ENCODE measurements around the gene APOE. TPM values are rescaled to one million over a fixed set of nuclear protein-coding genes. Genes with fewer than 3 reads are reported as not detected.

The APOE gene
- total and polyA plus RNA-seq, 2 of the 13 experiments (the other 11 are each of a cell fraction or from before 2014, with no cell fraction given), result 1,328 to 1,470 TPM

DNA sequence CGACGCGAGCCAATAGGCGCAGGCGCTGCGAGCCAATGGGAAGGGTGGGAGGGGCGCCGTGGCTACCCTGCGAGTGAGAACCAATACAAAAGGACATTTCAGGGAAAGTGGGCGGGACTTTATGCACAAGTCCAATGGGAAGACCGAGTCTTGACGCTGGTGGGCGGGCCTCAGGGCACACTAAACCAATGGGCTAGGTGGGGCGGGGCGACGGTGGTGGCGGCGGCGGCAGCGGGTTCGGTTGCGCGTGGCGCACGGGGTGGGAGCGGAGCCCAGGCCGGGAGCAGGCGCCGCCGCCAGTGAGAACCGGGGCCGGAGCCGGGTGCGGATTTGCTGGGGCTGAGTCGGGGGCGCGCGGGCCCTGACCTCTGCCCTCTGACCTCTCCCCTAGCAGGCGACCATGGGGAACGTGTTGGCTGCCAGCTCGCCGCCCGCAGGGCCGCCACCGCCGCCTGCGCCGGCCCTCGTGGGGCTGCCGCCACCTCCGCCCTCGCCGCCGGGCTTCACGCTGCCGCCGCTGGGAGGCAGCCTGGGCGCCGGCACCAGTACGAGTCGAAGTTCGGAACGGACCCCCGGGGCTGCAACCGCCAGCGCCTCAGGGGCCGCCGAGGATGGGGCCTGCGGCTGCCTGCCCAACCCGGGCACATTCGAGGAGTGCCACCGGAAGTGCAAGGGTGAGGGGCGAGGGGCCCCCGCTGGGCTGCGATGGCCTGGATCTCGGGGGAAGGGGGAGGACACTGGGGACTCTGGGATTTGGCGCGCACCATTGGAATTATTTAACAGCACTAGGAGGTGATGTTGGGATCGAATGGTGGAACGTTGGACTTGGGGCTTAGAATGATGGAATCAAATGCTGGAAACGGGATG, 14.3 kb upstream of the APOE start, which contains the start of gene TOMM40 (continued):
- TF ChIP-seq, protein P1, sequence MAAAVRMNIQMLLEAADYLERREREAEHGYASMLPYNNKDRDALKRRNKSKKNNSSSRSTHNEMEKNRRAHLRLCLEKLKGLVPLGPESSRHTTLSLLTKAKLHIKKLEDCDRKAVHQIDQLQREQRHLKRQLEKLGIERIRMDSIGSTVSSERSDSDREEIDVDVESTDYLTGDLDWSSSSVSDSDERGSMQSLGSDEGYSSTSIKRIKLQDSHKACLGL (CRISPR knock-in tag; IDR thresholded peaks at IDR 0.05), result 0 out of 2 replicates have a peak, but pooled peaks have one; percentile 52
- TF ChIP-seq HNRNPL (IDR thresholded peaks at IDR 0.05; ENCODE audit: low read depth, low read length), result 0 out of 2 replicates have a peak, but pooled peaks have one; percentile 7
- TF ChIP-seq, protein P2, sequence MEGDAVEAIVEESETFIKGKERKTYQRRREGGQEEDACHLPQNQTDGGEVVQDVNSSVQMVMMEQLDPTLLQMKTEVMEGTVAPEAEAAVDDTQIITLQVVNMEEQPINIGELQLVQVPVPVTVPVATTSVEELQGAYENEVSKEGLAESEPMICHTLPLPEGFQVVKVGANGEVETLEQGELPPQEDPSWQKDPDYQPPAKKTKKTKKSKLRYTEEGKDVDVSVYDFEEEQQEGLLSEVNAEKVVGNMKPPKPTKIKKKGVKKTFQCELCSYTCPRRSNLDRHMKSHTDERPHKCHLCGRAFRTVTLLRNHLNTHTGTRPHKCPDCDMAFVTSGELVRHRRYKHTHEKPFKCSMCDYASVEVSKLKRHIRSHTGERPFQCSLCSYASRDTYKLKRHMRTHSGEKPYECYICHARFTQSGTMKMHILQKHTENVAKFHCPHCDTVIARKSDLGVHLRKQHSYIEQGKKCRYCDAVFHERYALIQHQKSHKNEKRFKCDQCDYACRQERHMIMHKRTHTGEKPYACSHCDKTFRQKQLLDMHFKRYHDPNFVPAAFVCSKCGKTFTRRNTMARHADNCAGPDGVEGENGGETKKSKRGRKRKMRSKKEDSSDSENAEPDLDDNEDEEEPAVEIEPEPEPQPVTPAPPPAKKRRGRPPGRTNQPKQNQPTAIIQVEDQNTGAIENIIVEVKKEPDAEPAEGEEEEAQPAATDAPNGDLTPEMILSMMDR (CRISPR knock-in tag; IDR thresholded peaks at IDR 0.05), result peak; percentile 24; the same call in 1 of the 2 replicates
- peak; percentile 46; the same call in 1 of the 2 replicates for TF ChIP-seq ZNF274 (CRISPR knock-in tag; IDR thresholded peaks at IDR 0.05)
- peak; percentile 74 for TF ChIP-seq ZFY (CRISPR knock-in tag; IDR thresholded peaks at IDR 0.05)
- TF ChIP-seq, protein P3, sequence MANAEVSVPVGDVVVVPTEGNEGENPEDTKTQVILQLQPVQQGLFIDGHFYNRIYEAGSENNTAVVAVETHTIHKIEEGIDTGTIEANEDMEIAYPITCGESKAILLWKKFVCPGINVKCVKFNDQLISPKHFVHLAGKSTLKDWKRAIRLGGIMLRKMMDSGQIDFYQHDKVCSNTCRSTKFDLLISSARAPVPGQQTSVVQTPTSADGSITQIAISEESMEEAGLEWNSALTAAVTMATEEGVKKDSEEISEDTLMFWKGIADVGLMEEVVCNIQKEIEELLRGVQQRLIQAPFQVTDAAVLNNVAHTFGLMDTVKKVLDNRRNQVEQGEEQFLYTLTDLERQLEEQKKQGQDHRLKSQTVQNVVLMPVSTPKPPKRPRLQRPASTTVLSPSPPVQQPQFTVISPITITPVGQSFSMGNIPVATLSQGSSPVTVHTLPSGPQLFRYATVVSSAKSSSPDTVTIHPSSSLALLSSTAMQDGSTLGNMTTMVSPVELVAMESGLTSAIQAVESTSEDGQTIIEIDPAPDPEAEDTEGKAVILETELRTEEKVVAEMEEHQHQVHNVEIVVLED (CRISPR knock-in tag; IDR thresholded peaks at IDR 0.05; ENCODE audit: borderline replicate concordance), result peak; percentile 67
- TF ChIP-seq ZC3H13 (CRISPR knock-in tag; IDR thresholded peaks at IDR 0.05), result 0 out of 2 replicates have a peak, but pooled peaks have one; percentile 30
- peak; percentile 86 for TF ChIP-seq NFYB (CRISPR knock-in tag; IDR thresholded peaks at IDR 0.05)
- TF ChIP-seq KDM2A (CRISPR knock-in tag; IDR thresholded peaks at IDR 0.05; ENCODE audit: borderline replicate concordance, low read depth), result no peak
- TF ChIP-seq, protein P4, sequence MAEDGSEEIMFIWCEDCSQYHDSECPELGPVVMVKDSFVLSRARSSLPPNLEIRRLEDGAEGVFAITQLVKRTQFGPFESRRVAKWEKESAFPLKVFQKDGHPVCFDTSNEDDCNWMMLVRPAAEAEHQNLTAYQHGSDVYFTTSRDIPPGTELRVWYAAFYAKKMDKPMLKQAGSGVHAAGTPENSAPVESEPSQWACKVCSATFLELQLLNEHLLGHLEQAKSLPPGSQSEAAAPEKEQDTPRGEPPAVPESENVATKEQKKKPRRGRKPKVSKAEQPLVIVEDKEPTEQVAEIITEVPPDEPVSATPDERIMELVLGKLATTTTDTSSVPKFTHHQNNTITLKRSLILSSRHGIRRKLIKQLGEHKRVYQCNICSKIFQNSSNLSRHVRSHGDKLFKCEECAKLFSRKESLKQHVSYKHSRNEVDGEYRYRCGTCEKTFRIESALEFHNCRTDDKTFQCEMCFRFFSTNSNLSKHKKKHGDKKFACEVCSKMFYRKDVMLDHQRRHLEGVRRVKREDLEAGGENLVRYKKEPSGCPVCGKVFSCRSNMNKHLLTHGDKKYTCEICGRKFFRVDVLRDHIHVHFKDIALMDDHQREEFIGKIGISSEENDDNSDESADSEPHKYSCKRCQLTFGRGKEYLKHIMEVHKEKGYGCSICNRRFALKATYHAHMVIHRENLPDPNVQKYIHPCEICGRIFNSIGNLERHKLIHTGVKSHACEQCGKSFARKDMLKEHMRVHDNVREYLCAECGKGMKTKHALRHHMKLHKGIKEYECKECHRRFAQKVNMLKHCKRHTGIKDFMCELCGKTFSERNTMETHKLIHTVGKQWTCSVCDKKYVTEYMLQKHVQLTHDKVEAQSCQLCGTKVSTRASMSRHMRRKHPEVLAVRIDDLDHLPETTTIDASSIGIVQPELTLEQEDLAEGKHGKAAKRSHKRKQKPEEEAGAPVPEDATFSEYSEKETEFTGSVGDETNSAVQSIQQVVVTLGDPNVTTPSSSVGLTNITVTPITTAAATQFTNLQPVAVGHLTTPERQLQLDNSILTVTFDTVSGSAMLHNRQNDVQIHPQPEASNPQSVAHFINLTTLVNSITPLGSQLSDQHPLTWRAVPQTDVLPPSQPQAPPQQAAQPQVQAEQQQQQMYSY (CRISPR knock-in tag; IDR thresholded peaks at IDR 0.05), result no peak
- no peak for TF ChIP-seq TOPORS (CRISPR knock-in tag; IDR thresholded peaks at IDR 0.05)
- no peak for TF ChIP-seq ZNF547 (CRISPR knock-in tag; IDR thresholded peaks at IDR 0.05)
- peak; percentile 84 for TF ChIP-seq KDM5A (IDR thresholded peaks at IDR 0.05; ENCODE audit: borderline replicate concordance, low read length)
- TF ChIP-seq, protein P5, sequence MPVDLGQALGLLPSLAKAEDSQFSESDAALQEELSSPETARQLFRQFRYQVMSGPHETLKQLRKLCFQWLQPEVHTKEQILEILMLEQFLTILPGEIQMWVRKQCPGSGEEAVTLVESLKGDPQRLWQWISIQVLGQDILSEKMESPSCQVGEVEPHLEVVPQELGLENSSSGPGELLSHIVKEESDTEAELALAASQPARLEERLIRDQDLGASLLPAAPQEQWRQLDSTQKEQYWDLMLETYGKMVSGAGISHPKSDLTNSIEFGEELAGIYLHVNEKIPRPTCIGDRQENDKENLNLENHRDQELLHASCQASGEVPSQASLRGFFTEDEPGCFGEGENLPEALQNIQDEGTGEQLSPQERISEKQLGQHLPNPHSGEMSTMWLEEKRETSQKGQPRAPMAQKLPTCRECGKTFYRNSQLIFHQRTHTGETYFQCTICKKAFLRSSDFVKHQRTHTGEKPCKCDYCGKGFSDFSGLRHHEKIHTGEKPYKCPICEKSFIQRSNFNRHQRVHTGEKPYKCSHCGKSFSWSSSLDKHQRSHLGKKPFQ (CRISPR knock-in tag; IDR thresholded peaks at IDR 0.05; ENCODE audit: insufficient replicate concordance), result no peak
- peak; percentile 25; the same call in 1 of the 2 replicates for TF ChIP-seq HCFC1 (IDR thresholded peaks at IDR 0.05; ENCODE audit: low read depth, low read length)
- peak; percentile 42 for TF ChIP-seq SKI (IDR thresholded peaks at IDR 0.05; ENCODE audit: partially characterized antibody)
- no peak for TF ChIP-seq ZBTB8A (CRISPR knock-in tag; IDR thresholded peaks at IDR 0.05; ENCODE audit: borderline replicate concordance, low read depth)

Measured in HepG2 (cell line).